GM19193 (cell line): ENCODE results near the gene CASP9.

Experiments used
- POLR2A ChIP-seq: IDR thresholded peaks from 4 replicates; pipeline ENCODE4 v1.6.1; 2011; ENCODE audit not compliant: insufficient read depth, insufficient read length; ENCODE audit errors: extremely low read depth

CASP9 gene

DNA sequence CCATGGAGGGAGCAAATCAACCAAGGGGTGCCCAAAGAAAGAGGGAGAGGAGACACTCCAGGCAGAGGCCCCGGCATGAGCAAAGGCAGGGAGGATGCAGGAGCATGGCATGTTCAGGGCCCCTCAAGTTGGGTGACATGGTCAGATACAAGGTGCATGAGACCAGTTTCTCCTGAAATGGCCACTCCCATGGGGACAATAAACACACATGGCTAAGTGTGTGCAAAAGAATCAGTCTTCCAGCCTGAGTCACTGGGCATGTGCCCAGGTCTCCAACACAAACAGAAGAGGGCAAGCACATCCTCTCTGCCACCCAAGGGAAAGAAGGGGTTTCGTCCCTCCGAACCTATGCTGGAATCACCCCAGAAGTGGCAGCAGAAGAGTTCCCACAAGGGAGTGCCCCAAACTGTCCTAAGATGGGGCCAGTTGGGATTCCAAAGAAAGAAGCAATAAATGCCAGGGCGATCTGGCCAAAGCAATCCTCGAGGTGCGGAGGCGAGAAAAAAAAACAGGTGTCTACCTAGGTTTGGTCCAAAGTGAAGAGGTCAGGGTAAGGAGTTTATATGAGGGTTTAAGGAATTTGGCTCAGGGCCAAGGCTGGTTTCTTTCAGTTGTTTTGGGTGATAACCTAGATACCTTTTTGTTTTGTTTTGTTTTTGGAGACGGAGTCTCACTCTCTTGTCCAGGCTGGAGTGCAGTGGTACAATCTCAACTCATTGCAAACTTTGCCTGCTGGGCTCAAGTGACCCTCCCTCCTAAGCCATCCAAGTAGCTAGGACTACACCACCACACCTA lies 13.2 kb downstream of the CASP9 start:
- no peak for TF ChIP-seq POLR2A

DNA sequence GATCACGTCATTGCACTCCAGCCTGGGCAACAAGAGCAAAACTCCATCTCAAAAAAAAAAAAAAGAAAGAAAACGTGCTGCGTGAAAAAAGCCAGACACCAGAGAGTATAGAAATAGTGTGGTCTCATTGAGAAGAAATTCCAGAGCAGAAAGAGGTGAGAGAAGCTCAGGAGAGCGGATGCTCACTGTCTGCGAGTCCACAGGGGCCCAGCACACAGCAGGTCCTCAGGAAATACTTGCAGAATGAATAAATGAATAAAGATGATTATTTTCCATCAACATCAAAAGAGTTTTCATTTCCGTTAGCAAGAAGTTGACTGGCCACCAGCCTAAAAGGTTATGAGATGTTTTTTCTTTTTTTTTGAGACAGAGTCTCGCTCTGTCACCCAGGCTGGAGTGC lies 14.4 kb downstream of the CASP9 start:
- TF ChIP-seq POLR2A: no peak

DNA sequence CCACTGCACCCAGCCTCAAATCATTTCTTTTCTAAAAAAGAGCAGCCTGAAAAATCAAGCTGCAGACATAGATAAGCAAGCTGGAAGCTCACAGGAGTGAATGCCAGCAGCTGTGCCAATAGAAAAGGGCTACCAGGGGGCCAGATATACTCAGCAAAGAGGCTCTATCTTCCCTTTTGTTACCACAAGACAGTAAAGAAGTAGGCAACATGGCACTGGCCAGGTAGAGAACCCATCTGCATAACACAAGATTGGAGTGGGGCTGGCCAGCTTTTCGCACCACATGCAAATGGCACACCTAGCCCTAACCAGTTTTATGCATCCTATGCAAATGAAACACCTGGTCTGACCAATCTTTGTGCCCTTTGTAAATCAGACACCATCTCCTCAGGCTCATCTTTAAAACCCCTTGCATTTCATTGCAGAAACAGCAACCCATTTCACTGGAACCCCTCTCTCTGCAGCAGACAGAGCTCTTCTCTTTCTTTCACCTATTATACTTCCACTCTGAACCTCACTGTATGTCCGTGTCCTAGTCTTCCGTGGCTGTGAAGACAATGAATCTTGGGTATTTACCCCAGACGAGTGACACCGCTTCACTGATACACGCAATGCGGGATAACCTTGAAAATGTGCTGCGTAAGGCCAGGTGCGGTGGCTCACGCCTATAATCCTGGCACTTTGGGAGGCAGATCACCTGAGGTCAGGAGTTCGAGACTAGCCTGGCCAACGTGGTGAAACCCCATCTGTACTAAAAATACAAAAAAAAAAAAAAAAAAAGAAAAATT lies 15.1 kb downstream of the CASP9 start:
- no peak for TF ChIP-seq POLR2A

GRCh38 chr1:15507278-15507677 lies 16.7 kb downstream of the CASP9 start:
- TF ChIP-seq POLR2A: no peak

DNA sequence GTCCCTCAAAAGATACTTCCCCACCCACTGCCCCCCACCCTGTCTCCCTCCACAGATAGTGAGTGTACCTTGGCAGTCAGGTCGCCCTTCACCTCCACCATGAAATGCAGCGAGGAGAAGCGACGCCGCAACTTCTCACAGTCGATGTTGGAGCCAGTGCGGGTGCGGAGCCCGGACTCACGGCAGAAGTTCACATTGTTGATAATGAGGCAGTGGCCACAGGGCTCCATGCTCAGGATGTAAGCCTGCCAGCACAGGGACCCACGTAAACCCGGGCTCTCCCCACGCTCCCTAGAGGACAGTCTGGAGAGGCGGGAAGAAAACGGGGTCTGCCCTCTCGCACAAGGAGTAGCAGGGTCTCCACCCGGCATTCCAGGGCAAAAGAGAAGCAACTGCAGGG lies 17.2 kb downstream of the CASP9 start:
- TF ChIP-seq POLR2A: no peak

DNA sequence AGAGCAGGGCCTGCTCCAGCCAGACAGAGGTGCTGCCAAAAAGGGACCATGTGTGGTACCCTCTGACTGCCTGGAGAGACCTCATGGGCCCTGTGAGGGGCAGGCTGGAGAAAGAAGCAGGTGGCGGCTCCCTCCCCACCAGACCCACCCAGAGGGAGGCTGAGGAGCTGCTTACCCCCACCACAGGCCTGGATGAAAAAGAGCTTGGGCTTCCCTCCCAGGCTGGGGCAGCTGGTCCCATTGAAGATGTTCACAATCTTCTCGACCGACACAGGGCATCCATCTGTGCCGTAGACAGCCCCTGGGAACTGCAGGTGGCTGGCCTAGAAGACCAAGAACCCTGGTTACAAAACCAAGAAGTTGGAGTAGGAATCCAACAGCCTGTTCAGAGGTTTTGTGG lies 19.6 kb downstream of the CASP9 start:
- TF ChIP-seq POLR2A: no peak

DNA sequence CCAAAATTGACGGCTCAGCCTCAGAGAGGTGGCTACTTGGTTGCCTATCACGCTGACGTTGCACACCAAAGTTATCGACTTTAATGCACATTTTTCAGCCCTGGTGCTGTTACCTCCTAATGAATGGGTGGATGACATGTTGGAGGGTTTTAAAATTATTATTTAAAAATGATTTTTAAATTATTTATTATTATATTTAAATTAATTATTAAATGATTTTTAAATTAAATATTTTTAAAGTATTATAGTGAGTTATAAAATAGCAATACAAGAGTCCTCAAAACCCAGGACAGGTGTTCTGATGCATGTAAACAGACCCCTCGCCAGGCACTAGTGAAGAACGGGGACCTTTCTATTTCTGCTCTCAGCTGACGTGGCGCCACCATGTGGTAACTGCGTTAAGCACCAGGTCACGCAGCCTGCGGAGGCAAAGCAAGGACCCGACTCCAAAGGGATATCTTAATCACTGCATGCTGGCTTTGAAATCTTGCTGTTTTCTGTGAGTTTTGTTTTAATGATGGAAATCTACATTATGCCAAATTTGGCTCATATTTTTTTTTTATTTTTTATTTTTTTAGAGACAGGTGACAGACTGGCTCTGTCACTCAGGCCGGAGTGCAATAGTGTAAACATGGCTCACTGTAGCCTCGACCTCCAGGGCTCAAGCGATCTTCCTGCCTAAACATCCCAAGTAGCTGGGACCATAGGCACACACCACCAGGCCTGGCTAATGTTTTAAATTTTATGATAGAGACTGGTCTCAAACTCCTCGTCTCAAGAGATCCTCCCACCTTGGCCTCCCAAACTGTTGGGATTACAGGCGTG lies 22.6 kb downstream of the CASP9 start:
- no peak for TF ChIP-seq POLR2A

- no peak for TF ChIP-seq POLR2A
These were observed 23.5 kb downstream of the CASP9 start for GRCh38 chr1:15500184-15501178.

DNA sequence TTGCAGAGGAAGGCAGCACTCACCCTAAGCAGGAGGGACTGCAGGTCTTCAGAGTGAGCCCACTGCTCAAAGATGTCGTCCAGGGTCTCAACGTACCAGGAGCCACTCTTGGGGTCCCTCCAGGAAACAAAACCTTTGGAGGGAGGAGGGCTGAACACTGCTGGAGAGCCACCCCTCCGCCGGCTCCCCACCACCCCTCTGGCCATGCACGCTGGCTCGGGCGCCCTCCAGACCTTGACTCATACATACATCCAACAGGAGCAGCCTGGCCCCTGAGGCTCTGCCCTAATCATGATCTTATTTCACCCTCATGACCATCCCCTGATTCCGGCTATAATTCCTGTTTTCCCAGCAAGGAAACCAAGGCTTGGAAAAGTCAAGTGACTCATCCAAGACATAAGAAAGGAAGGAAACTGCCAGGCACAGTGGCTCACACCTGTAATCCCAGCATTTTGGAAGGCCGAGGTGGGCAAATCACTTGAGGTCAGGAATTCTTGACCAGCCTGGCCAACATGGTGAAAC lies 30.1 kb downstream of the CASP9 start:
- TF ChIP-seq POLR2A: no peak

DNA sequence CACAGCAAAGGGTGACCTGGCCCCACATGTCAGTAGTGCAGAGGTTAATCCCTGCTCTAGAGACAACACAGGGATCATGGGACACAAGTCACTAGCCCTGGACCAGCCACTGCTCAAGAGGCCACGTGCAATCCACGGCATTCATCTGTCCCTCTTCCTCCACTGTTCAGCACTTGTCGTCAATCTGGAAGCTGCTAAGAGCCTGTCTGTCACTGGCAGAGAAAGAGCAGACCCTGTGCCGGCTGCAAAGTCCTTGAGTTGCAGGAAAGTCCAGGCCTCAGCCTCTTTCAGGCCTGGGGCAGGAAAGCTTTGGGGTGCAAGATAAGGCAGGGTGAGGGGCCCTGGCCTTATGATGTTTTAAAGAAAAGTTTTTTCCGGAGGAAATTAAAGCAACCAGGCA lies 31.4 kb downstream of the CASP9 start:
- TF ChIP-seq POLR2A: no peak

DNA sequence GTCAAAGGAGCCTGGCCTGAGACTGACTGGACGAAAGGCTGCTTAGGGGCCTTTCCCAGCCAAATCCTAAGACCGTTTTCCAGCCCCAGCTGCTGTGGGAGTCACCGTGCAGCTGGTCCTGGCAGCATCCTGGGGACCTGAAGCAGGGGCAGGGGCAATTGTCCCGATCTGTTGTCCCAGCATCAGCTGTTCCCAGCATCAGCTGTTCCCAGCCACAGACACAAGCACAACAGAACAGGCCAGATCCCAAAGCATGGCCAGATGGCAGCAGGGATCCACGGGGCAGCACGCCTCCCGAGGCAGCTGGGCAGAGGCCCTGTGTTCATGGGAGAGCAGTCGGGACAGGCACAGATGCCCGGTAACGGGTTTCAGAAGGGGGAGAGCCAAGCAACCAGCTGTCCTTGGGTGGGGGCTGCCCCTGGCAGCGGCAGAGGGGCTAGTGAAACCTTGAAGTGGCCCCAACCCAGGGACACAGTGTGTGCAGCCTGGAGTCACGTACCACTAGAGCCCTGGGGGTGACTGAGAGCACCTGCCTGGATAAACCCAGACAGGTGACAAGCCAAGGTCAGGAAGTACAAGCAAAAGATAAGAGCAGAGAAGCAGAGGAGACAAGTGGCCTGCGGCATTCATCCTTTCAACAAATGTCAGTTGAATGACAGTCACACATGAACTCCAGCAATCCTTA lies 34.8 kb downstream of the CASP9 start:
- TF ChIP-seq POLR2A: no peak

DNA sequence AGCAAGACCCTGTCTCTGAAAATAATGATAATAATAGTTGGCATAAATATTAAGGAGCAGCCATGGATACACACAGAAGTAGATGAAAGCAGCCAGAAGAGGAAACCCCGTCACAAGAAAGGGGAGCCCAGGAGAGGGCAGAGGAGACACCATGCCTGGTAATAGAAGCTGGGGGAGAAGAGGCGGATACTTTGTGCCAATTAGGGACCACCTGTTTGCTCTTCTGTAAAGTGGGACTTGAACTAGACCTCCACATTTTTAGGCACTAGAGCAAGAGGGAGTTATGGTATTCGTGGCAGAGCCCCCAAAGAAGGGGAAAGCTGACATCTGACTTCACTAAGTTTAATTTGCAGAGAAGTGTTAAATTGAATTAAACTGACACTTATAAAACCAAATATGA lies 35.6 kb downstream of the CASP9 start:
- no peak for TF ChIP-seq POLR2A

DNA sequence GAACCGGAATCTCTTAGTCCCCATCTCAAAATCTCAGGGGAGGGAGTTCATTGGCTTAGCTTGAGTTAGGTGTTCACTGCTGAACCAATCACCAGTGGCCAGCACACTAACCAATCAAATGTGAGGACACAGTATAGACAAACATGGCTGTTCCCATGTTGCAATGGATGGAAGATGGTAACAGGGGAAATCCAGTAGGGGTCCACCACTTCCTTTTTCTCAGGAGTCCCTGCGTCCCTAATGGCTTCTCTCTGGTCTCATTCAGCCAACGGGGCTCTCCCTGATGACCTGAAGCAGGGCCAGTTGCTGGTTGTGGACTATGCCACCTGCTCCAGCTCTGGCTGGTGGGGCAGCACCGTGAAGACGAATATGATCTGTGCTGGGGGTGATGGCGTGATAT lies 38.4 kb downstream of the CASP9 start:
- no peak for TF ChIP-seq POLR2A
